Endodermal cell (in vitro differentiated cells): ENCODE results near the gene AAMDC. TPM values are rescaled to one million over a fixed set of nuclear protein-coding genes. Genes with fewer than 3 reads are reported as not detected.

Experiments
- DNase-seq: peaks from one replicate; pipeline ENCODE4 v3.0.0-alpha.2; 2017
- H3K27ac ChIP-seq: 2 replicates; pipeline ENCODE4 v1.5.1; 2013; ENCODE audit warnings: mild to moderate bottlenecking, low read depth, low read length, moderate library complexity
- H3K27me3 ChIP-seq: 2 replicates; pipeline ENCODE4 v1.6.1; 2013; ENCODE audit warnings: mild to moderate bottlenecking, low read length, moderate library complexity; ENCODE audit not compliant: insufficient read depth, control insufficient read depth, poor library complexity, severe bottlenecking
- H3K36me3 ChIP-seq: 2 replicates; pipeline ENCODE4 v1.7.0; 2013; ENCODE audit warnings: mild to moderate bottlenecking, low read length, moderate library complexity; ENCODE audit not compliant: control insufficient read depth, insufficient read depth
- H3K4me1 ChIP-seq: one replicate; pipeline ENCODE4 v1.7.0; 2013; ENCODE audit warnings: low read length; ENCODE audit not compliant: control insufficient read depth, insufficient read depth
- H3K4me3 ChIP-seq: 2 replicates; pipeline ENCODE4 v1.5.1; 2013; ENCODE audit warnings: mild to moderate bottlenecking, low read length, moderate library complexity
- H3K9ac ChIP-seq: 2 replicates; pipeline ENCODE4 v1.6.1; 2013; ENCODE audit warnings: mild to moderate bottlenecking, low read length, moderate library complexity; ENCODE audit not compliant: poor library complexity, severe bottlenecking; ENCODE audit errors: extremely low read depth
- H3K9me3 ChIP-seq: 2 replicates; pipeline ENCODE4 v1.6.1; 2013; ENCODE audit warnings: mild to moderate bottlenecking, low read length, moderate library complexity; ENCODE audit not compliant: control insufficient read depth
- H3K27ac Mint-ChIP-seq: 2 replicates; pipeline ENCODE4 v1.8.0; 2020; ENCODE audit warnings: mixed read lengths
- H3K27me3 Mint-ChIP-seq: 2 replicates; pipeline ENCODE4 v1.8.0; 2021; ENCODE audit warnings: mild to moderate bottlenecking, mixed read lengths; ENCODE audit not compliant: insufficient read depth
- H3K36me3 Mint-ChIP-seq: 2 replicates; pipeline ENCODE4 v1.8.0; 2020; ENCODE audit warnings: low read depth, mixed read lengths
- H3K4me1 Mint-ChIP-seq: 2 replicates; pipeline ENCODE4 v1.8.0; 2020; ENCODE audit warnings: mixed read lengths
- H3K4me3 Mint-ChIP-seq: 2 replicates; pipeline ENCODE4 v1.8.0; 2020; ENCODE audit warnings: mild to moderate bottlenecking, moderate library complexity, mixed read lengths
- H3K9me3 Mint-ChIP-seq: 2 replicates; pipeline ENCODE4 v1.8.0; 2020; ENCODE audit warnings: mild to moderate bottlenecking, mixed read lengths
- CTCF ChIP-seq: fragments of 200-600 bp; sonication (generic); conservative IDR thresholded peaks from 2 replicates; pipeline ENCODE4 v1.5.0; 2021; ENCODE audit warnings: antibody characterized with exemption, mild to moderate bottlenecking
- WGBS, 2 experiments: methylation state at CpG; one replicate each; pipeline versions ENCODE4 v1.1.5 to v1.1.7; 2013; ENCODE audit warnings: missing lambda C conversion rate in 2 of 2, mixed read lengths in 1 of 2; ENCODE audit not compliant: insufficient coverage in 1 of 2, insufficient read length in 1 of 2; 5-methylcytosine and 5-hydroxymethylcytosine counted together
- total RNA-seq, 2 donors: library from RNA; stranded (reverse); fragmentation: NEBNext Ultra II Directional in 1 of 2; extraction: Animal tissue kit (Norgen Biotek cat#: 25700) in 1 of 2; gene quantifications; 2 replicates in 1 of 2; 3 replicates in 1 of 2; pipeline ENCODE4 v1.2.1, GENCODE V29; 2021

The AAMDC gene
- total RNA-seq, 2 donors from 2014 or later, result 19.0 to 27.0 TPM

- H3K4me1 Mint-ChIP-seq, result peaks cover 15% of the 10 kb centered on the region
- peaks cover 5% of the 10 kb centered on the region for H3K4me1 ChIP-seq
- no peak overlapping the region for H3K4me3 Mint-ChIP-seq
- no peaks in the 10 kb centered on the region for H3K27me3 ChIP-seq
- DNase-seq, result peak; percentile 69
- no peak overlapping the region for H3K27ac ChIP-seq
- peaks cover 21% of the 10 kb centered on the region for H3K36me3 ChIP-seq
- no peak overlapping the region for H3K27ac Mint-ChIP-seq
- H3K9me3 ChIP-seq, result peaks cover 28% of the 10 kb centered on the region
- peaks cover 39% of the 10 kb centered on the region for H3K9me3 Mint-ChIP-seq
- WGBS, 2 experiments, result 91 to 93% methylated on average over 3 to 5 of the region's 5 CpGs
- no peaks in the 10 kb centered on the region for H3K27me3 Mint-ChIP-seq
- no peak overlapping the region for H3K9ac ChIP-seq
- H3K36me3 Mint-ChIP-seq, result peaks cover 50% of the 10 kb centered on the region
- TF ChIP-seq CTCF, result peak; percentile 55
- no peak overlapping the region for H3K4me3 ChIP-seq
Measured at GRCh38 chr11:77789731-77790476, 31.0 kb upstream of the AAMDC start.

- peaks cover 28% of the 10 kb centered on the region for H3K9me3 ChIP-seq
- H3K4me3 ChIP-seq, result no peak overlapping the region
- no peak overlapping the region for H3K27ac Mint-ChIP-seq
- no peak overlapping the region for H3K27ac ChIP-seq
- peaks cover 3% of the 10 kb centered on the region for H3K4me1 ChIP-seq
- H3K27me3 Mint-ChIP-seq, result no peaks in the 10 kb centered on the region
- peaks cover 48% of the 10 kb centered on the region for H3K36me3 Mint-ChIP-seq
- no peak for TF ChIP-seq CTCF
- no peak overlapping the region for H3K4me3 Mint-ChIP-seq
- H3K4me1 Mint-ChIP-seq, result peaks cover 13% of the 10 kb centered on the region
- 95 to 98% methylated on average over 4 of the region's 4 CpGs for WGBS, 2 experiments
- DNase-seq, result no peak
- H3K36me3 ChIP-seq, result peaks cover 21% of the 10 kb centered on the region
- H3K9ac ChIP-seq, result no peak overlapping the region
- H3K9me3 Mint-ChIP-seq, result peaks cover 39% of the 10 kb centered on the region
- no peaks in the 10 kb centered on the region for H3K27me3 ChIP-seq
Measured at GRCh38 chr11:77791301-77791700, 29.6 kb upstream of the AAMDC start.

GRCh38 chr11:77793972-77794371 lies 27.0 kb upstream of the AAMDC start:
- Histone ChIP-seq H3K27ac (no peak overlapping the region), H3K4me3 (no peak overlapping the region), H3K9me3 (peaks cover 28% of the 10 kb centered on the region), H3K27me3 (no peaks in the 10 kb centered on the region), H3K36me3 (peaks cover 25% of the 10 kb centered on the region), H3K4me1 (peaks cover 3% of the 10 kb centered on the region), H3K9ac (no peak overlapping the region)
- H3K27ac Mint-ChIP-seq, result no peak overlapping the region
- no peak for TF ChIP-seq CTCF
- peaks cover under 1% of the 10 kb centered on the region for H3K4me1 Mint-ChIP-seq
- peaks cover 40% of the 10 kb centered on the region for H3K9me3 Mint-ChIP-seq
- no peak for DNase-seq
- H3K36me3 Mint-ChIP-seq, result peaks cover 58% of the 10 kb centered on the region
- WGBS, 2 experiments, result 83 to 89% methylated on average over 1 to 2 of the region's 2 CpGs
- no peaks in the 10 kb centered on the region for H3K27me3 Mint-ChIP-seq
- H3K4me3 Mint-ChIP-seq, result no peak overlapping the region
